HepG2 (cell line): Measurements from ENCODE around the gene CACNB4. TPM values are rescaled to one million over a fixed set of nuclear protein-coding genes. Genes with fewer than 3 reads are reported as not detected.

ENCODE experiments used
- ATAC-seq: fragments of 200-7000 bp; cut with Tn5 transposase; 3 replicates; pipeline ENCODE4 v1.9.1; 2020; ENCODE audit warnings: mild to moderate bottlenecking, moderate library complexity
- BruUV-seq: library from RNA; stranded (reverse); fragments of 400-500 nt; replicated peaks from 2 replicates; lab custom pipeline; 2021; lab: Mats Ljungman, UMichigan
- CTCF ChIA-PET: fragments of 300-600 bp; formaldehyde crosslinking; extraction: SDS; loops from one replicate; lab custom pipeline; 2021; ENCODE audit warnings: low total read pairs, inconsistent platforms, low intra/inter-chr PET ratio; lab: Yijun Ruan, JAX
- POLR2A ChIA-PET: fragments of 350-600 bp; sonication (Branson Sonifier 250); formaldehyde crosslinking; loops from one replicate; lab custom pipeline; 2020; ENCODE audit warnings: antibody characterized with exemption, inconsistent platforms; lab: Yijun Ruan, JAX
- DNase-seq: peaks from one replicate; pipeline ENCODE4 v3.0.0-alpha.2; 2015; ENCODE audit warnings: low spot score
- FAIRE-seq: peaks from 3 replicates; lab custom pipeline; 2011; peaks lifted over from hg19 to GRCh38; lab: Jason Lieb, UNC
- H2AFZ ChIP-seq: one replicate; pipeline ENCODE4 v1.6.1; 2011; ENCODE audit warnings: low read length, inconsistent platforms
- H3K27ac ChIP-seq: fragments of 300-600 bp; 3 replicates; pipeline ENCODE4 v1.8.0; 2011; ENCODE audit warnings: mixed run types, mild to moderate bottlenecking, mixed read lengths, low read length, inconsistent platforms; ENCODE audit not compliant: insufficient read depth; ENCODE audit errors: extremely low read length
- H3K27me3 ChIP-seq, 2 experiments: fragments of 200-600 bp in 1 of 2; 2 replicates in 1 of 2; 3 replicates in 1 of 2; pipeline versions ENCODE4 v1.6.0 to v1.8.0; 2011; ENCODE audit warnings: low read length in 2 of 2, mild to moderate bottlenecking in 2 of 2, moderate library complexity in 2 of 2, inconsistent platforms in 1 of 2; ENCODE audit not compliant: insufficient read depth in 2 of 2, control insufficient read depth in 1 of 2
- H3K36me3 ChIP-seq, 2 experiments: fragments of 200-600 bp in 1 of 2; replicated peaks in 1 of 2; 2 replicates in 1 of 2; 3 replicates in 1 of 2; pipeline versions ENCODE4 v1.5.1 to v1.8.0; 2011; ENCODE audit warnings: low read length in 2 of 2, inconsistent platforms in 1 of 2; ENCODE audit not compliant: insufficient read depth in 2 of 2, control insufficient read depth in 1 of 2
- H3K4me1 ChIP-seq: 2 replicates; pipeline ENCODE4 v1.5.1; 2012; ENCODE audit warnings: low read length, inconsistent platforms; ENCODE audit not compliant: insufficient read depth
- H3K4me2 ChIP-seq: 2 replicates; pipeline ENCODE4 v1.6.0; 2011; ENCODE audit warnings: low read depth, low read length, inconsistent platforms
- H3K4me3 ChIP-seq, 3 experiments: fragments of 200-600 bp in 1 of 3; sonication (generic), shearing (Covaris generic) in 1 of 3; replicated peaks in 1 of 3; 2 replicates each; pipeline ENCODE4 v1.5.1; 2011 to 2016; ENCODE audit warnings: low read length in 3 of 3, inconsistent platforms in 2 of 3, low read depth in 2 of 3, mild to moderate bottlenecking in 2 of 3, control low read depth in 1 of 3, mixed read lengths in 1 of 3; ENCODE audit not compliant: insufficient read depth in 1 of 3
- H3K79me2 ChIP-seq: one replicate; pipeline ENCODE4 v1.6.1; 2011; ENCODE audit warnings: low read length, inconsistent platforms; ENCODE audit not compliant: insufficient read depth
- H3K9ac ChIP-seq: 2 replicates; pipeline ENCODE4 v1.6.0; 2011; ENCODE audit warnings: mild to moderate bottlenecking, low read depth, low read length, inconsistent platforms; ENCODE audit not compliant: insufficient read depth
- H3K9me3 ChIP-seq: 2 replicates; pipeline ENCODE4 v1.5.1; 2012; ENCODE audit warnings: mild to moderate bottlenecking, low read length
- H4K20me1 ChIP-seq: 2 replicates; pipeline ENCODE4 v1.6.0; 2011; ENCODE audit warnings: inconsistent platforms, mild to moderate bottlenecking, low read length, moderate library complexity; ENCODE audit not compliant: insufficient read depth
- CBX5 ChIP-seq: sonication (generic); formaldehyde crosslinking; IDR thresholded peaks from 2 replicates; pipeline ENCODE4 v1.4.0; 2020; ENCODE audit warnings: missing genetic modification reagents, borderline replicate concordance
- HDAC6 ChIP-seq: fragments of 200-600 bp; sonication (generic); IDR thresholded peaks from 2 replicates; pipeline ENCODE4 v1.7.0; 2017; ENCODE audit warnings: mild to moderate bottlenecking, antibody characterized with exemption, low read length, low read depth
- LBX2 ChIP-seq: sonication (generic); formaldehyde crosslinking; IDR thresholded peaks from 2 replicates; pipeline ENCODE4 v1.5.0; 2020; ENCODE audit warnings: missing genetic modification reagents, mild to moderate bottlenecking, borderline replicate concordance
- MXD3 ChIP-seq: IDR thresholded peaks from 2 replicates; pipeline ENCODE4 v1.6.1; 2016; ENCODE audit warnings: mild to moderate bottlenecking, missing biosample characterization, missing genetic modification reagents
- PLRG1 ChIP-seq: fragments of 450-650 bp; conservative IDR thresholded peaks from 2 replicates; pipeline ENCODE4 v1.6.1; 2016
- PLSCR1 ChIP-seq: sonication (generic); formaldehyde crosslinking; IDR thresholded peaks from 2 replicates; pipeline ENCODE4 v1.5.0; 2020; ENCODE audit warnings: missing genetic modification reagents, mild to moderate bottlenecking, borderline replicate concordance
- TEF ChIP-seq: sonication (generic); formaldehyde crosslinking; IDR thresholded peaks from 2 replicates; pipeline ENCODE4 v1.5.0; 2020; ENCODE audit warnings: missing genetic modification reagents
- THYN1 ChIP-seq: sonication (generic); formaldehyde crosslinking; IDR thresholded peaks from 2 replicates; pipeline ENCODE4 v1.8.1; 2023; ENCODE audit warnings: low read depth, mild to moderate bottlenecking, moderate library complexity, missing genetic modification reagents, borderline replicate concordance
- YEATS2 ChIP-seq: sonication (generic); formaldehyde crosslinking; IDR thresholded peaks from 2 replicates; pipeline ENCODE4 v1.4.0; 2020; ENCODE audit warnings: missing genetic modification reagents, borderline replicate concordance
- ZBTB14 ChIP-seq: sonication (generic); formaldehyde crosslinking; IDR thresholded peaks from 2 replicates; pipeline ENCODE4 v1.4.0; 2020; ENCODE audit warnings: missing genetic modification reagents
- ZBTB20 ChIP-seq: sonication (generic); formaldehyde crosslinking; IDR thresholded peaks from 2 replicates; pipeline ENCODE4 v1.8.1; 2023; ENCODE audit warnings: missing genetic modification reagents, low read depth, mild to moderate bottlenecking, borderline replicate concordance
- ZBTB4 ChIP-seq: sonication (generic); formaldehyde crosslinking; IDR thresholded peaks from 2 replicates; pipeline ENCODE4 v1.4.0; 2020; ENCODE audit warnings: missing genetic modification reagents, mild to moderate bottlenecking, borderline replicate concordance
- ZFX ChIP-seq: sonication (generic); formaldehyde crosslinking; IDR thresholded peaks from 2 replicates; pipeline ENCODE4 v1.4.0; 2020; ENCODE audit warnings: mild to moderate bottlenecking, low read depth, missing genetic modification reagents, moderate library complexity
- ZNF510 ChIP-seq: sonication (generic); formaldehyde crosslinking; IDR thresholded peaks from 2 replicates; pipeline ENCODE4 v1.4.0; 2020; ENCODE audit warnings: low read depth, mild to moderate bottlenecking, missing genetic modification reagents
- ZNF782 ChIP-seq: sonication (generic); formaldehyde crosslinking; IDR thresholded peaks from 2 replicates; pipeline ENCODE4 v1.4.0; 2020; ENCODE audit warnings: missing genetic modification reagents, mild to moderate bottlenecking, borderline replicate concordance
- ZNF879 ChIP-seq: sonication (generic); formaldehyde crosslinking; IDR thresholded peaks from 2 replicates; pipeline ENCODE4 v1.8.1; 2023; ENCODE audit warnings: missing genetic modification reagents
- WGBS: methylation state at CpG from one replicate; pipeline ENCODE4 v1.1.6; 2017; ENCODE audit warnings: low lambda C conversion rate; 5-methylcytosine and 5-hydroxymethylcytosine counted together
- in situ Hi-C: cut with HindIII; loops from 2 replicates; pipeline ENCODE4 v1.10.0; 2017; ENCODE audit warnings: low pct_unique_long_range_greater_than_20kb; ENCODE audit not compliant: extremely low pct_ligation_motif_present
- intact Hi-C: fragments of 100-400 bp; cut with micrococcal nuclease; formaldehyde crosslinking; loops from one replicate; pipeline ENCODE4 v1.10.0; 2022; ENCODE audit not compliant: unreplicated experiment
- polyA plus RNA-seq, 8 experiments: library from polyadenylated mRNA; depleted of rRNA in 3 of 8; stranded (reverse) in 7 of 8; unstranded in 1 of 8; fragments of >200 nt; fragmentation: Illumina TruSeq in 4 of 8; extraction: Trizol in 4 of 8; gene quantifications; 2 replicates each; pipeline versions ENCODE4 v1.2.1 to v1.2.3, GENCODE V29; 2011 to 2016; ENCODE audit warnings: low read depth in 4 of 8, missing spikeins in 1 of 8, mixed read lengths in 1 of 8; ENCODE audit not compliant: insufficient read depth in 1 of 8
- total RNA-seq, 5 experiments: library from RNA; depleted of rRNA; stranded (reverse); fragments of >200 nt; fragmentation: Illumina TruSeq; extraction: Trizol; gene quantifications; 2 replicates each; pipeline ENCODE4 v1.2.3, GENCODE V29; 2016; ENCODE audit warnings: low read depth in 1 of 5

CACNB4 gene
- total and polyA plus RNA-seq, 2 of the 13 experiments (the other 11 are each of a cell fraction or from before 2014, with no cell fraction given), result 5.1 to 14.3 TPM

GRCh38 chr2:151974988-151975387, 123.9 kb downstream of the CACNB4 start:
- ChIA-PET CTCF (no interaction called here), POLR2A (interaction anchor here (1.0 kb wide), 2 partner anchors 21 to 147 kb away, joined by 6 to 7 read pairs; partner anchors contain the start of gene ARL5A)
- Histone ChIP-seq H3K27me3 (no peaks in the 10 kb centered on the region), H3K36me3 (no peaks in the 10 kb centered on the region; a peak in 1 of 5 replicates), H3K9me3 (no peaks in the 10 kb centered on the region), H4K20me1 (no peaks in the 10 kb centered on the region), H3K4me1 (peaks cover 93% of the 10 kb centered on the region), H3K4me3 (peak overlapping the region in 2 of 3 experiments; percentile 18 to 56; a peak in 2 of 6 replicates), H3K9ac (peak overlapping the region; percentile 34; the same call in 1 of the 2 replicates), H3K4me2 (peak overlapping the region; percentile 93), H2AFZ (peak overlapping the region; percentile 68), H3K27ac (peak overlapping the region; percentile 56), H3K79me2 (peaks cover 21% of the 10 kb centered on the region)
- WGBS, result 69% methylated on average over 3 of the region's 3 CpGs
- ATAC-seq, result peak; percentile 1; the same call in 2 of the 3 replicates
- TSS peak; percentile 57 for BruUV-seq
- no peak for DNase-seq
- intact Hi-C loops (no loop called here), in situ Hi-C loops (no loop called here)
- FAIRE-seq, result peak; percentile 4
- TF ChIP-seq HDAC6, result no peak
- TF ChIP-seq ZNF510 (CRISPR knock-in tag), result no peak
- TF ChIP-seq THYN1 (CRISPR knock-in tag), result no peak
- TF ChIP-seq CBX5 (CRISPR knock-in tag), result no peak
- 0 out of 2 replicates have a peak, but pooled peaks have one; percentile 3 for TF ChIP-seq MXD3 (CRISPR knock-in tag)
- no peak for TF ChIP-seq ZBTB4 (CRISPR knock-in tag)
- TF ChIP-seq ZNF879 (CRISPR knock-in tag), result 0 out of 2 replicates have a peak, but pooled peaks have one; percentile 46
- no peak for TF ChIP-seq ZBTB20 (CRISPR knock-in tag)
- no peak for TF ChIP-seq ZFX (CRISPR knock-in tag)
- no peak for TF ChIP-seq PLSCR1 (CRISPR knock-in tag)
- no peak for TF ChIP-seq ZNF782
- no peak for TF ChIP-seq LBX2 (CRISPR knock-in tag)
- TF ChIP-seq YEATS2 (CRISPR knock-in tag), result no peak
- TF ChIP-seq ZBTB14 (CRISPR knock-in tag), result no peak
- no peak for TF ChIP-seq PLRG1
- TF ChIP-seq TEF (CRISPR knock-in tag), result no peak
